Measurements from ENCODE around the gene MGME1.

GRCh38 chr20:17976305-17976704 is 7.5 kb downstream of the MGME1 start:
- no peak for TF ChIP-seq RAD21 (CRISPR knock-in tag; conservative IDR thresholded peaks at IDR 0.05 in 1 of 2, IDR thresholded peaks at IDR 0.05 in 1 of 2)
- no peak for TF ChIP-seq ATF6 (CRISPR knock-in tag; IDR thresholded peaks at IDR 0.05)
- TF ChIP-seq TCF7L2 (IDR thresholded peaks at IDR 0.05; ENCODE audit: low read depth, low read length), result no peak
- no peak for TF ChIP-seq POLR2A (conservative IDR thresholded peaks at IDR 0.05)
- TF ChIP-seq KLF6 (CRISPR knock-in tag; IDR thresholded peaks at IDR 0.05; ENCODE audit: borderline replicate concordance), result no peak
- TF ChIP-seq SMARCA5 (IDR thresholded peaks at IDR 0.05), result no peak
- no peak for TF ChIP-seq CTCF (IDR thresholded peaks at IDR 0.05 in 2 of 3, conservative IDR thresholded peaks at IDR 0.05 in 1 of 3; ENCODE audit: insufficient read depth in 2 of 3, low read depth in 1 of 3, low read length in 3 of 3)
- TF ChIP-seq HCFC1 (IDR thresholded peaks at IDR 0.05; ENCODE audit: low read depth, low read length), result no peak
- TF ChIP-seq ZNF740 (CRISPR knock-in tag; IDR thresholded peaks at IDR 0.05), result no peak
- TF ChIP-seq ZNF740 (tag; IDR thresholded peaks at IDR 0.05), result no peak
- TF ChIP-seq ELK1 (CRISPR knock-in tag; IDR thresholded peaks at IDR 0.05), result no peak
- no peak for TF ChIP-seq ZNF407 (IDR thresholded peaks at IDR 0.05; ENCODE audit: low read depth)
- TF ChIP-seq CREM (IDR thresholded peaks at IDR 0.05; ENCODE audit: low read depth), result no peak
- TF ChIP-seq USF2 (CRISPR knock-in tag; IDR thresholded peaks at IDR 0.05), result no peak
